Measurements from ENCODE around the gene RABGAP1L.

DNA sequence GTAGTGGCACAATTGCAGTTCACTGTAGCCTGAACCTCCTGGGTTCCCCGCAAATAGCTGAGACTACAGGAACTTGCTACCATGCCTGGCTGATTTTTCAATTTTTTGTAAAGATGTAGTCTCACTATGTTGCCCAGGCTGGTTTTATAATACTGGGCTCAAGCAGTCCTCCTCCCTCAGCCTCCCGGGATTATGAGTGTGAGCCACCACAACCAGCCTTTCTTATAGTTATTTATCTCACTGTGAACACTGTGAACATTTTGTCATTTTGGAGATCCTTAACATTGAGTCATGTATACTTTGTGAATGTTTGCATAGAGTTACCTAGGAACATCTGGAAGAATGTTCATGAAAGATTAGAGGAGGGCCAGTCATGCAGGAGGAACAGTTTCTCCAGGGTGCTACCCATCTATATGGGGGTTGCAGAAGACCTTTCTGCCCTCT is 713.3 kb downstream of the RABGAP1L start:
- TF ChIP-seq, protein P1, sequence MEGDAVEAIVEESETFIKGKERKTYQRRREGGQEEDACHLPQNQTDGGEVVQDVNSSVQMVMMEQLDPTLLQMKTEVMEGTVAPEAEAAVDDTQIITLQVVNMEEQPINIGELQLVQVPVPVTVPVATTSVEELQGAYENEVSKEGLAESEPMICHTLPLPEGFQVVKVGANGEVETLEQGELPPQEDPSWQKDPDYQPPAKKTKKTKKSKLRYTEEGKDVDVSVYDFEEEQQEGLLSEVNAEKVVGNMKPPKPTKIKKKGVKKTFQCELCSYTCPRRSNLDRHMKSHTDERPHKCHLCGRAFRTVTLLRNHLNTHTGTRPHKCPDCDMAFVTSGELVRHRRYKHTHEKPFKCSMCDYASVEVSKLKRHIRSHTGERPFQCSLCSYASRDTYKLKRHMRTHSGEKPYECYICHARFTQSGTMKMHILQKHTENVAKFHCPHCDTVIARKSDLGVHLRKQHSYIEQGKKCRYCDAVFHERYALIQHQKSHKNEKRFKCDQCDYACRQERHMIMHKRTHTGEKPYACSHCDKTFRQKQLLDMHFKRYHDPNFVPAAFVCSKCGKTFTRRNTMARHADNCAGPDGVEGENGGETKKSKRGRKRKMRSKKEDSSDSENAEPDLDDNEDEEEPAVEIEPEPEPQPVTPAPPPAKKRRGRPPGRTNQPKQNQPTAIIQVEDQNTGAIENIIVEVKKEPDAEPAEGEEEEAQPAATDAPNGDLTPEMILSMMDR (conservative IDR thresholded peaks at IDR 0.05): no peak
- no peak for TF ChIP-seq ZFX (IDR thresholded peaks at IDR 0.05)

Data from C4-2B (cell line).